HG03045 (cell line): ENCODE results near the gene CCDC177.
"Not testable (repeated sequence)": the region's sequence is repeated elsewhere in the genome, so short reads cannot be mapped to it uniquely, and the experiment has no call there.

Experiments used
- ATAC-seq: cut with Tn5 transposase; IDR thresholded peaks from one replicate; pipeline ENCODE4 v1.9.1; 2021; ENCODE audit warnings: mild to moderate bottlenecking, moderate library complexity; ENCODE audit not compliant: unreplicated experiment

Gene CCDC177

DNA sequence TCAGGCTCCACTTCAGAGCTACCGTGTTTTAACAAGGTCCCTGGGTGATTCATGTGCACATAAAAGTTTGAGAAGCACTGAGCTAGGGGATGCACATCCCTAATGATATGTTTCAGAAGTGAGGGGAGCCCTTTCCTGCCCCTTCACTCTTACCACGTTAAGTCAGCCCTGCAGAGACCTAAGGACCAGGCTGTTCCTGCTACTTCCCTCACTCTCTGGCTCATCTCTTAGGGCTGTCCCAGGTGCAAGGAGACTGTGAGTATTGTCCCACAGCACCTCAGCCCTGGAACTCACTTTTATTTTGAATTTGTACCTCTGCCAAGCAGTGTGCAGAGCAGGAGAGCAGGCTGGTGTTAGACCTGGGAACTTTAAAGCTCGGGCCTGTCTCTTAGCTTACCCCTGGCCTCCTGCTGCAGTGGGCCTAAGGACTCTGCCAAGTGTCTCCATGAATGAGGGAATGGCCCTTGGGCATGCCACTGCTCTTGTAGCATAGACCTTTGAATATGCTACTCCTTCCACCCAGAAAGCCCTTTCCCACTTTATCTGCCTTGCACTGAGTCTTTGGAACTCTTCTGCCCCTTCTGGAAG lies 25.7 kb upstream of the CCDC177 start:
- no peak for ATAC-seq

GRCh38 chr14:69599431-69599830 lies 24.8 kb upstream of the CCDC177 start:
- not testable (repeated sequence) for ATAC-seq

DNA sequence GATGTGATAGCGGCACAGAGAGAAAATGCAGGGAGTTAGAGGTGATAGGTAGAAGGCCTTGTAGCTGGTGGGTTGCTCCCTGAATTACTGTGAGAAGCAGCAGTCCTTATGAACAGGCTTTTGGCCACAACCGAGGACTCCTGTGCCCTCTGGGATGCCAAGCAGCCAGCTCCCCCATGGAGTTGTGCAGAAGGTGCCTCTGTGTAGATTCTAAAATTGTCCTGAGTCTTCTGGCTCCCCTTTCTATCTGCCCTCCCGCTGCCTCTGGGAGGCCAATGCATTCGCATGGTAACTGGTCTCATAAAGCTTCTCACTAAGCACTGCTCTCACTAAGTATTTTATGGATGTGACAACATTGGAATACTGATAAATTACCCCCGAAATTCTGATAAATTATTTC lies 20.7 kb upstream of the CCDC177 start:
- ATAC-seq, result no peak

DNA sequence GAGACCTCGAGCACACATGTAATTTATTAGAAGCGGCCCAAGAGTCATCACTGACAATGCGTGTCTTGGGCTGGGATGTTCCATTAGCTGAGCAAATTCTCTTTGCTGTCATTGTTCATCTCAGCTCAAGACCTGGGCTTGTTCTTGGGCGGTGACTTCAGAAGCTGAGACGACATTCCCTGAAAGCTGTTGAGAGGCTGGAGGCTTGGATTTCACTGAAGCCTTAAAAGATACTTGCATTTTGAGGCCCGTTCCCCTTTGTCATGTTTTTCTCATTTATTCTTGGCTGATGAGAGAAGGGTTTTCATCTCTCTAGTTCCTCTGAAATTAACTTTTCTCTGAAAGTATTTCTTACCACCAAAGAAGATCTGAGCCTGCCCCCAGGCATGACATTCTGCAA lies 20.2 kb upstream of the CCDC177 start:
- no peak for ATAC-seq

DNA sequence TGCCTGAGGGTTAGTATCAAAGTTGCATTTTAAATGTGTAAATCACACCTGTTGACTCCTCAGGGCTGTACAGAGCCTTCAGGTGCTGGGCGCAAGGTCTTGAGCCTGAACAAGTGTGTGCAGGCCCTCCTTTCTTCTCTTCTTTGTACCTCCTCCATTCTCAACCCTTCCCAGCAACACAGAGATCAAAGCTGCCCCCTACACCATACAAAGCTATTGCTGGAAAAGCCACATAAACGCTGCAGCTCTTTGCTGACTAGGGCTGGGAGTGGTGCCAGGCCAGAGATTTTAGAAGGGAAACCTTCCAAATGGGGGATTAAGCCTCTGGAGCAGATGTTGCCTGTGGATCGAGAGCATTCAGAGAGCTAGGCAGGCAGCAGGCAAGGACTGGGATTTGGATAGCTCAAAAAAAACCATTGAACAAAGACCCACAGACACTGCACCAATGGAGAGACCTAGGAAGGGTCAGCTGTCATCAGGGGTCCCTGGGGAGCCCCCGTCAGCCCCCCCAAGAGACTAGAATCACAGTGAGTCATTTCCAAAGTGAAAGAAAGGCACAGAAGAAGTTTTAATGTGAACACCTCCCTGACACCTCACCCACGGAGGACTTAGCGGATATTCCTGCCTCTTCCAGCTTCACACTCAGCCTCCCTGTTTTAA lies 18.5 kb upstream of the CCDC177 start:
- ATAC-seq, result no peak

DNA sequence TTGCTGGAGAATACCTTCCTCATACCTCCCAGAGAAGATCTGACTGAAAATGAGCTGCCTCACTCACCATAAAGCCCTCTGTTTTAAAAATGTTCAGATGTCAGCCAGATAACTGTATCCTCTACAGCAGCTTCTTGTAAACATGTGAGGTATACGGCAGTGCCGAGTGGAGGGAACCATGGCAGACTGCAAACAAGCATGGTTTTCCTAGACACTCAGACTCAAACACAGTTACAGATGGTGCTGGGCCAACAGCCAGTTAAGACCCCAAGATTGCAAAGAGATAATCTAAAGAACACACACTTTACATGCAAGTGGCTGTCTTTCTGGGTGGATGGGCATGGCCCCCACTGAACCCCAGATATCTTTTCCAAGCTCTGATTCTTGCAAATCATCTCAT lies 16.6 kb upstream of the CCDC177 start:
- no peak for ATAC-seq

GRCh38 chr14:69587389-69587788 lies 12.7 kb upstream of the CCDC177 start:
- ATAC-seq, result no peak

GRCh38 chr14:69586404-69586803 lies 11.7 kb upstream of the CCDC177 start:
- ATAC-seq, result no peak

GRCh38 chr14:69584389-69584788 lies 9.7 kb upstream of the CCDC177 start:
- no peak for ATAC-seq

GRCh38 chr14:69582829-69583228 lies 8.2 kb upstream of the CCDC177 start:
- ATAC-seq, result no peak

DNA sequence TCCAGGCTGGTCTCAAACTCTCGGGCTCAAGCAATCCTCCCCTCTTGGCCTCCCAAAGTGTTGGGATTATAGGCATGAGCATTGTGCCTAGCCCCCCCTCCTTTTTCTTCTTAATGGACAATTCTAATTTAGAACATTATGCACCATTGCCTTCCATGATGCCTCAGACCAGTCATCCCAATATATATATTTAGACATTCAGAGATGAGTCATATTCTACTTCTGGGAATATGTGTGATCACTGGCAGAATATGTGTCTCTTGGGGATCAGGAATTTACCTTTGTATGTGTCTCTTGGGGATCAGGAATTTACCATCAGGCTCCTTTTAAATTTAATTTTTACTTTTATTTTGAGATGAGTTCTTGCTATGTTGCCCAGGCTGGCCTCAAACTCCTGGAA lies 7.5 kb upstream of the CCDC177 start:
- ATAC-seq, result no peak

GRCh38 chr14:69581316-69581935 lies 6.8 kb upstream of the CCDC177 start:
- ATAC-seq, result no peak

DNA sequence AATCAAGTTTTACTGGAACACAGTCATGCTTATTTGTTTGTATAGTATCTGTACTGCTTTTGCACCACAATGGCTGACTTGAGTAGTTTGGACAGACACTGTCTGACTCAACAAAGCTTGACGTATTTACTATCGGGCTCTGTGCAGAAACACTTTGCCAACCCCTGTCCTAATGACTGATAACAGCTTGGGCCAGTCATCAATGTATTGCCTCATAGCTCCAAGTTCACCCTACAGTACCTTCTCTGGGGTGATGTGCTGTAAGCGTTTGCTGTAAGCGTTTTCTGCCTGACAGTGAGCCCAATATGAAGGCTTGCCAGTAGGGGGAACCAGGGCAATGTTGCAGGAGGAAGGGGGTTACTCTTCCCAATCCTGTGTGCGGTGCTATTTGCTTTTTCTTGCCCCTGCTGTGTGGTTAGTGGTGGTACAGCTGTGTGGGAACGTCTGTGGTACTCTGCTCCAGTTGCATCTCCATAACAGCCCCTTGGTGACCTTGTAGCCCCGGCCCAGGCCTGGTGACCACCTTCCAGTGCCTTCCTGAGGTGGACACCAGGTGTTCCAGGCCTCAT lies 5.4 kb upstream of the CCDC177 start:
- no peak for ATAC-seq

DNA sequence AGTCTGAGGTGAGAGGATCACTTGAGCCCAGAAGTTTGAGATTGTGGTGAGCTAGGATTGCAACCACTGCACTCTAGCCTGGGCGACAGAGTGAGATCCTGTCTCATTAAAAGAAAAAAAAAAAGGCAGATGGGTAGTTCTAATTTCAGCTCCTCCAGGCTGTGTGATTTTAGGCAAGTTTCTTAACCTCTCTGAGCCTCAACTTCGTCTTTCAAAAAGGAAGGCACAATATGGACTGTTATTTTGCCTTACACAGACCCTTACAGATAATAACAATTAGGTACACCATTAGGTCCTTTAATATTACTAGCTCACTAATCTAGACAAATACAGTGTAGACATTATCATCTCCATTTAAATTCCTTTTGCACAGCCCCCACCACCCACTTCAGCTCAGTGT lies 4.8 kb upstream of the CCDC177 start:
- ATAC-seq, result no peak

DNA sequence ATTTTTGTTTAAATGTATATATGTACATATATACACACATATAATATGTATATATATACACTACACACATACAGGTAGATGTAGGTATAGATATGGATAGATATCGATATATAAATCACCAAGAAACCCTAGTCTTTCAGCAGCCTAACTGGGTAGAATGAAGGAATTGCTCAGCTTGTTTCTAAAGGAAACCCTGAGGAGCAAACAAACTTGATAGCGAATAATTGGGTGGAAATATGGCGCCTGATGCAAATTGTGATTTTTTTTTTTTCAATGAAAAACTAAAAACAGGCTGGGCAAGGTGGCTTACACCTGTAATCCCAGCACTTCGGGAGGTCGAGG lies 254 bp upstream of the CCDC177 start:
- ATAC-seq, result no peak

GRCh38 chr14:69573831-69574262 lies 824 bp downstream of the CCDC177 start:
- no peak for ATAC-seq

DNA sequence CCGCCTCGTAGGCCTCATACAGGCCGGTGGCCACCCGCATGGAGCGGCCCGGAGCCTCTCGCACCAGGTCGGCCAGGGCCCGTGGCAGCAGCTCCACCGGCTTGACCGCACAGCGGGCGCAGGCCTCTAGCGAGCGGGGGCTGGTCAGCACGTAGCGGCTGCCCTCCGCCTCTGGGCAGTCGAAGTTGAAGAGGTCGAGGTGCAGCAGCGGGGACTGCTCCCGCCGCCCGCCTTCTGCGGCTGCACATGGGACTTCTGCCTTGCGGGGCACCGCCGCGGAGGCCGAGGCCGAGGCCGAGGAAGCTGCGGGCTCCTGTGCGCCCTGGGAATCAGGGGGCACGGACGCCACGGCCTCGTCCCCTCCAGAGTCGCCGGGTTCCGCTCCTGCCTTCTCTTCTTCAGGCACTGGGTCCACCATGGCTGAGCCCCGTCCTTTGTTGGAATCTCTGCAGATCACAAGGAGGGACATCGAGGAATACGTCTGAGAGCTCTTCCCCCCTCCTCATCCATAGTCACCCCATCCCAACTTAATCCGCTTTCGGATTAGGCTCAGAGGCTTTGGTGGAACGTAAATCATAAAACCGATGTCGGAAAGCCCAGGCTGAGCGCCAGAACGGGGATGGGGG lies 1.4 kb downstream of the CCDC177 start:
- no peak for ATAC-seq

- no peak for ATAC-seq
Observed at GRCh38 chr14:69572841-69573135, 1.9 kb downstream of the CCDC177 start.

DNA sequence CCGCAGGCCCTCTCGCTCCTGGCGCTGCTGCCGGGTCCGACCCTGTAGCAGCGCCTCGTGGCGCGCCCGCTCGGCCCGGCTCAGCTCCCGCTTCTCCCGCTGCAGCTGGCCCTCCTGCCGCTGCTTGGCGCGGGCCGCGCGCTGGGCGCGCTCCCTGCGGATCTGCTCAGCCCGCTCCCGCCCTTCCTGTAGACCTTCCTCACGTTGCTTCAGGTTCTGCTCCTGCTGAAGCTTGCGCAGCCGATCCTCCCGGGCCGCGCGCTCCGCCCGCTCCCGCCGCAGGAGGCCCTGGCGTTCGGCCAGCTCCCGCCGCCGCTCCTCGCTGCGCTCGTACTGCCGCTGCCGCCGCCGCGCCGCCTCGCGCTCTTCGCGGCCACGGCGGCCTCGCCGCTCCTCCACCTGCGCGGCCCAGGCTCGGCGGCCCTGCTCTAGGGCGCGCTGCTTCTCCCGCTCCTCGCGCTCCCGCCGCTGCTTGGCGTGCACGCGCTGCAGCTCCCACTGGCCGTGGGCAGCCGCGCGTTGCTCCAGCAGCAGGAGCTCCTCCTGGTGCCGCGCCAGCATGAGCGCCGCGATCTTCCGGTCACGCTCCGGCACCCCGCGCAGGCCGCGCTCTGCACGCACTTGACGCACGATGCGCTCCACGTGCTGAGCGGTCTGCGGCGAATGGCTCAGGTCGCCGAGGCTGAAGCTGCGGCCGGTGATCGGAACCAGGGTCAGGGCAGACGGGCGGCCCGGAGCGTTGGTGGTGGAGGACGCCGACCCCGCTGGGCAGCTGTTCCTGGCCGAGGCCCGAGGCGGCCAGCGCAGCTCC lies 2.4 kb downstream of the CCDC177 start:
- no peak for ATAC-seq

DNA sequence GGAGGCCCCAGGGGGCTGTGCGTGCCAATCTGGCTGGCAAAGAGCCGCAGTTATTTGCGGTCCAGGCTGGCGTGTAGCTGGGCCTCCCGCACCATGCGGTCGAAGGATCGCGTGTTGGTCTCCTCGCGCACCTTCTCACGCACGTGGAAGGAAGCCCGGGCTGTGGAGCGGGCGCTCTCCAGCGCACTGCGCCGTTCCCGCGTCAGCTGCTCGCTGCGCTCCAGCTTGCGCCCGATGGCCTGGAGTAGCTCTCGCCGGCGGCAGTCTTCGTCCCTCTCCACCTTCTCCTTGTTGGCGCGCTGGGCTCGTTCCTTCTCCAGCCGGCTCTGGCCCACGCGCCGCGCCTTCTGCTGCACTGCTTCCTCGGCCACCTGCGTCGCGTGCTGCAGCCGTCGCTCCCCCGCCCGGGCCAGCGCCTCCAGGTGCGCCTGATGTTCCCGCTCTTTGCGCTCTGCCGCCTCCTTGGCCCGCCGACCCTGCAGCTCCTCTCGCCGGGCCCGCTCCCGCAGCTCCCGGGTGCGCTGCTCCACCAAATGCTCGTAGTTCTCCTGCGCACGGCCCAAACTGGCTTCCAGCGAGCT lies 3.1 kb downstream of the CCDC177 start:
- no peak for ATAC-seq

DNA sequence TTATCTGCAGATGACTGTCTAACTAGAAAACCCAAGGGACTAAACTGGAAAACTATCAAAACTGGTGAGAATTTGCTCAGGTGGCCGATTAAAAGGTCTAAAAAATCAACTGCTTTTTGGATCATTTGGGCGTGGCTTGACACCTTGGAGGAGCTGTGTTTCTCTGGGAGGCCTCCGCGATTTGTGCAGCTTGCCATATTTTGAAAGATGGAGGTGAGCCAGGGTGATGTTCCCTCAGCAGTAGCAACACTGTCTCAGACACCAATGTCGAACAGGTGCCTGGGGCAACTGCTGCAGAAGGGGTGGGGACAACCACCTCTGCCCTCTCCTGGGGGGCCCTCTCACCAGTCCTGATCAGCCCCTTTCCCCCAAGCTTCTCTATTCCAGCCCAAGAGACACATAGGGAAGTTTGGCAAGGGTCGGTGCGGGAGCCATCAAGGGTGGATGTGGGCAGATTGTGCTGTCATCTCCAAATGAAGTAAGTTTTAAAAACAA lies 3.8 kb downstream of the CCDC177 start:
- no peak for ATAC-seq
